ENCODE results near the gene PLAA. TPM values are rescaled to one million over a fixed set of nuclear protein-coding genes. Genes with fewer than 3 reads are reported as not detected.

Gene PLAA
- 38.0 and 46.2 TPM in 2 replicates for total RNA-seq

- DNase-seq (ENCODE audit: extremely low read depth, low read depth, low spot score), result peak; percentile 39
Measured at GRCh38 chr9:26946753-26947727, at the start of gene PLAA. PLAA (minus strand) TSS chr9:26947242; CDS start chr9:26947045, 197 bp downstream.

- no peak for DNase-seq (ENCODE audit: extremely low read depth, low read depth, low spot score)
Measured at GRCh38 chr9:26995810-26996209, 48.8 kb upstream of the PLAA start.

- DNase-seq (ENCODE audit: extremely low read depth, low read depth, low spot score), result no peak
Measured at GRCh38 chr9:26983340-26983739, 36.3 kb upstream of the PLAA start.

- peak; percentile 25 for DNase-seq (ENCODE audit: extremely low read depth, low read depth, low spot score)
Measured at GRCh38 chr9:26975728-26976707, 29.0 kb upstream of the PLAA start.

- DNase-seq (ENCODE audit: extremely low read depth, low read depth, low spot score), result no peak
Measured at GRCh38 chr9:26974927-26975326, 27.9 kb upstream of the PLAA start.

- no peak for DNase-seq (ENCODE audit: extremely low read depth, low read depth, low spot score)
Measured at GRCh38 chr9:26973989-26974388, 26.9 kb upstream of the PLAA start.

- no peak for DNase-seq (ENCODE audit: extremely low read depth, low read depth, low spot score)
Measured at GRCh38 chr9:26971721-26972120, 24.7 kb upstream of the PLAA start.

GRCh38 chr9:26956860-26957233 lies 9.8 kb upstream of the PLAA start:
- DNase-seq (ENCODE audit: extremely low read depth, low read depth, low spot score), result no peak

GRCh38 chr9:26955921-26956859 lies 9.1 kb upstream of the PLAA start, which contains the start of gene IFT74:
IFT74 (plus strand) TSS chr9:26956412; CDS start chr9:26961968, 5,556 bp downstream.
- DNase-seq (ENCODE audit: extremely low read depth, low read depth, low spot score), result peak; percentile 97

- DNase-seq (ENCODE audit: extremely low read depth, low read depth, low spot score), result no peak
Measured at GRCh38 chr9:26955222-26955903, 8.3 kb upstream of the PLAA start.

GRCh38 chr9:26954050-26954508 lies 7.0 kb upstream of the PLAA start:
- DNase-seq (ENCODE audit: extremely low read depth, low read depth, low spot score), result no peak

- no peak for DNase-seq (ENCODE audit: extremely low read depth, low read depth, low spot score)
Measured at GRCh38 chr9:26951794-26952193, 4.8 kb upstream of the PLAA start.

GRCh38 chr9:26950521-26950920 lies 3.5 kb upstream of the PLAA start:
- no peak for DNase-seq (ENCODE audit: extremely low read depth, low read depth, low spot score)

GRCh38 chr9:26949637-26950069 lies 2.6 kb upstream of the PLAA start:
- no peak for DNase-seq (ENCODE audit: extremely low read depth, low read depth, low spot score)

GRCh38 chr9:26947736-26948135 lies 694 bp upstream of the PLAA start:
- DNase-seq (ENCODE audit: extremely low read depth, low read depth, low spot score), result no peak

GRCh38 chr9:26945591-26945990 lies 1.5 kb downstream of the PLAA start:
- DNase-seq (ENCODE audit: extremely low read depth, low read depth, low spot score), result no peak

- no peak for DNase-seq (ENCODE audit: extremely low read depth, low read depth, low spot score)
Measured at GRCh38 chr9:26940779-26941178, 6.3 kb downstream of the PLAA start.

GRCh38 chr9:26939955-26940711 lies 6.9 kb downstream of the PLAA start:
- DNase-seq (ENCODE audit: extremely low read depth, low read depth, low spot score), result no peak

Measured in glomerular endothelial cell (primary cell).